Neural progenitor cell (in vitro differentiated cells): ENCODE data around the gene HINFP. TPM values are rescaled to one million over a fixed set of nuclear protein-coding genes. Genes with fewer than 3 reads are reported as not detected.
A peak's percentile ranks its signal among the peaks of the same experiment; 100 is the strongest.

Experiments used
- DNase-seq: peaks from one replicate; pipeline ENCODE4 v3.0.0-alpha.2; 2016; ENCODE audit warnings: low spot score
- H2AFZ ChIP-seq: fragments of 200-600 bp; sonication (generic); replicated peaks from 2 replicates; pipeline ENCODE4 v1.6.1; 2016; ENCODE audit warnings: antibody characterized with exemption
- H3F3A ChIP-seq: fragments of 200-600 bp; sonication (generic); 2 replicates; pipeline ENCODE4 v1.6.1; 2016; ENCODE audit warnings: antibody characterized with exemption, low read depth
- H3K27ac ChIP-seq: fragments of 200-600 bp; sonication (generic); 2 replicates; pipeline ENCODE4 v1.5.1; 2016; ENCODE audit warnings: mild to moderate bottlenecking
- H3K27me3 ChIP-seq: fragments of 200-600 bp; sonication (generic); 2 replicates; pipeline ENCODE4 v1.6.1; 2016; ENCODE audit warnings: mild to moderate bottlenecking, moderate library complexity
- H3K36me3 ChIP-seq: fragments of 200-600 bp; sonication (generic); 2 replicates; pipeline ENCODE4 v1.5.1; 2016
- H3K4me1 ChIP-seq: fragments of 200-600 bp; sonication (generic); 2 replicates; pipeline ENCODE4 v1.6.1; 2016; ENCODE audit warnings: mixed run types
- H3K4me2 ChIP-seq: fragments of 200-600 bp; sonication (generic); 2 replicates; pipeline ENCODE4 v1.6.1; 2016
- H3K4me3 ChIP-seq: fragments of 200-600 bp; sonication (generic); 2 replicates; pipeline ENCODE4 v1.5.1; 2016
- H3K79me2 ChIP-seq: fragments of 200-600 bp; sonication (generic); 2 replicates; pipeline ENCODE4 v1.6.1; 2016; ENCODE audit warnings: low read depth
- H3K9ac ChIP-seq: fragments of 200-600 bp; sonication (generic); 2 replicates; pipeline ENCODE4 v1.6.1; 2016
- H3K9me3 ChIP-seq: fragments of 200-600 bp; sonication (generic); 2 replicates; pipeline ENCODE4 v1.5.1; 2016; ENCODE audit warnings: low read depth
- H4K20me1 ChIP-seq: fragments of 200-600 bp; sonication (generic); 2 replicates; pipeline ENCODE4 v1.6.1; 2016; ENCODE audit warnings: low read depth
- H3K27ac Mint-ChIP-seq: 3 replicates; pipeline ENCODE4 v1.8.0; 2021; ENCODE audit warnings: mixed read lengths
- H3K27me3 Mint-ChIP-seq: 2 replicates; pipeline ENCODE4 v1.8.0; 2022; ENCODE audit warnings: low read depth, mild to moderate bottlenecking, inconsistent platforms, moderate library complexity, mixed read lengths; ENCODE audit not compliant: insufficient read depth
- H3K36me3 Mint-ChIP-seq: 3 replicates; pipeline ENCODE4 v1.8.0; 2021; ENCODE audit warnings: mixed read lengths
- H3K4me1 Mint-ChIP-seq: 3 replicates; pipeline ENCODE4 v1.8.0; 2021; ENCODE audit warnings: mixed read lengths
- H3K4me3 Mint-ChIP-seq: 3 replicates; pipeline ENCODE4 v1.8.0; 2021; ENCODE audit warnings: mild to moderate bottlenecking, moderate library complexity, mixed read lengths
- H3K9me3 Mint-ChIP-seq: 3 replicates; pipeline ENCODE4 v1.8.0; 2020; ENCODE audit warnings: mixed read lengths
- CTCF ChIP-seq: fragments of 200-600 bp; sonication (generic); IDR thresholded peaks from 2 replicates; pipeline ENCODE4 v1.5.1; 2017; ENCODE audit warnings: antibody characterized with exemption, mild to moderate bottlenecking
- EZH2 ChIP-seq: fragments of 200-600 bp; sonication (generic); IDR thresholded peaks from 2 replicates; pipeline ENCODE4 v1.6.1; 2017; ENCODE audit warnings: antibody characterized with exemption, mild to moderate bottlenecking, moderate library complexity
- EZH2phosphoT487 ChIP-seq: fragments of 200-600 bp; sonication (generic); IDR thresholded peaks from 2 replicates; pipeline ENCODE4 v1.6.1; 2017; ENCODE audit warnings: antibody characterized with exemption
- total RNA-seq: library from RNA; depleted of rRNA; stranded (reverse); fragments of >200 nt; gene quantifications from 2 replicates; pipeline ENCODE4 v1.2.3, GENCODE V29; 2015; ENCODE audit warnings: low replicate concordance

The HINFP gene
- total RNA-seq, 1 donor from 2014 or later: 32.5 TPM

- no peaks in the 10 kb centered on the region for H3K9me3 ChIP-seq
- H4K20me1 ChIP-seq: peaks cover 44% of the 10 kb centered on the region
- Mint-ChIP-seq H3K27me3 (peaks cover 14% of the 10 kb centered on the region), H3K36me3 (peaks cover 44% of the 10 kb centered on the region), H3K4me3 (peak overlapping the region; percentile 94), H3K4me1 (peaks cover 50% of the 10 kb centered on the region), H3K9me3 (no peaks in the 10 kb centered on the region), H3K27ac (peak overlapping the region; percentile 98)
- peak overlapping the region; percentile 69 for H3K4me3 ChIP-seq
- no peak overlapping the region for H2AFZ ChIP-seq
- DNase-seq: peak; percentile 99
- no peaks in the 10 kb centered on the region for H3K36me3 ChIP-seq
- H3K4me1 ChIP-seq: peaks cover 24% of the 10 kb centered on the region
- H3F3A ChIP-seq: peaks cover 54% of the 10 kb centered on the region
- no peaks in the 10 kb centered on the region for H3K27me3 ChIP-seq
- peak overlapping the region; percentile 18 for H3K27ac ChIP-seq
- peak overlapping the region; percentile 99 for H3K4me2 ChIP-seq
- TF ChIP-seq CTCF (no peak), EZH2phosphoT487 (no peak), EZH2 (no peak)
- H3K79me2 ChIP-seq: peaks cover 54% of the 10 kb centered on the region
- peak overlapping the region; percentile 84 for H3K9ac ChIP-seq
Observed at GRCh38 chr11:119095066-119095880, 26.1 kb upstream of the HINFP start.

GRCh38 chr11:119099711-119100110, 21.7 kb upstream of the HINFP start:
- no peak overlapping the region for H3K9ac ChIP-seq
- H3K4me2 ChIP-seq: peak overlapping the region; percentile 99
- H3K27me3 ChIP-seq: no peaks in the 10 kb centered on the region
- H3K4me3 Mint-ChIP-seq: peak overlapping the region; percentile 93
- peaks cover 39% of the 10 kb centered on the region for H3K79me2 ChIP-seq
- H3F3A ChIP-seq: peaks cover 44% of the 10 kb centered on the region
- H2AFZ ChIP-seq: no peak overlapping the region
- H3K4me3 ChIP-seq: no peak overlapping the region
- H3K9me3 Mint-ChIP-seq: no peaks in the 10 kb centered on the region
- no peaks in the 10 kb centered on the region for H3K9me3 ChIP-seq
- no peak for TF ChIP-seq EZH2
- TF ChIP-seq EZH2phosphoT487: no peak
- TF ChIP-seq CTCF: no peak
- H3K27ac ChIP-seq: no peak overlapping the region
- no peaks in the 10 kb centered on the region for H3K36me3 ChIP-seq
- H3K4me1 Mint-ChIP-seq: peaks cover 43% of the 10 kb centered on the region
- H3K27me3 Mint-ChIP-seq: peaks cover 7% of the 10 kb centered on the region
- H4K20me1 ChIP-seq: peaks cover under 1% of the 10 kb centered on the region
- no peak for DNase-seq
- no peak overlapping the region for H3K27ac Mint-ChIP-seq
- peaks cover 22% of the 10 kb centered on the region for H3K36me3 Mint-ChIP-seq
- H3K4me1 ChIP-seq: peaks cover 9% of the 10 kb centered on the region

- H3K9me3 Mint-ChIP-seq: no peaks in the 10 kb centered on the region
Observed at GRCh38 chr11:119100246-119100970, 21.0 kb upstream of the HINFP start.

More at GRCh38 chr11:119100246-119100970, 21.0 kb upstream of the HINFP start:
- H3K4me3 Mint-ChIP-seq: peak overlapping the region; percentile 93
- no peak overlapping the region for H3K27ac Mint-ChIP-seq
- no peak for TF ChIP-seq EZH2
- TF ChIP-seq CTCF: peak; percentile 59
- Histone ChIP-seq H3K27me3 (no peaks in the 10 kb centered on the region), H4K20me1 (no peaks in the 10 kb centered on the region), H3K27ac (no peak overlapping the region), H3K36me3 (no peaks in the 10 kb centered on the region), H3K4me1 (peaks cover 9% of the 10 kb centered on the region), H3K79me2 (peaks cover 33% of the 10 kb centered on the region), H3K4me2 (peak overlapping the region; percentile 99), H3K4me3 (peak overlapping the region; percentile 89), H3F3A (peaks cover 44% of the 10 kb centered on the region), H3K9ac (peak overlapping the region; percentile 85), H3K9me3 (no peaks in the 10 kb centered on the region), H2AFZ (no peak overlapping the region)
- peaks cover 43% of the 10 kb centered on the region for H3K4me1 Mint-ChIP-seq
- peak; percentile 55 for DNase-seq
- peaks cover 7% of the 10 kb centered on the region for H3K27me3 Mint-ChIP-seq
- H3K36me3 Mint-ChIP-seq: peaks cover 22% of the 10 kb centered on the region
